Suprapubic skin (tissue), 4 donors: ENCODE data around the gene ETS2. TPM values are rescaled to one million over a fixed set of nuclear protein-coding genes. Genes with fewer than 3 reads are reported as not detected.

Experiments
- DNase-seq, 2 donors: peaks; one replicate each; pipeline ENCODE4 v3.0.0-alpha.2; 2019; ENCODE audit warnings: low spot score in 2 of 2
- H3K27ac ChIP-seq: fragments of 200-600 bp; sonication (generic); one replicate; pipeline ENCODE4 v1.5.1; 2019
- H3K27me3 ChIP-seq: fragments of 200-600 bp; sonication (generic); one replicate; pipeline ENCODE4 v1.5.1; 2019
- H3K36me3 ChIP-seq: fragments of 200-600 bp; sonication (generic); one replicate; pipeline ENCODE4 v1.5.1; 2019
- H3K4me1 ChIP-seq: fragments of 200-600 bp; sonication (generic); one replicate; pipeline ENCODE4 v1.5.1; 2019
- H3K4me3 ChIP-seq: fragments of 200-600 bp; sonication (generic); one replicate; pipeline ENCODE4 v1.5.1; 2019; ENCODE audit warnings: mild to moderate bottlenecking
- H3K9me3 ChIP-seq: fragments of 200-600 bp; sonication (generic); one replicate; pipeline ENCODE4 v1.5.1; 2019
- EP300 ChIP-seq: sonication (generic); formaldehyde crosslinking; IDR thresholded peaks from one replicate; pipeline ENCODE4 v1.6.1; 2017; ENCODE audit warnings: antibody characterized with exemption
- POLR2A ChIP-seq, 2 donors: fragments of 450-650 bp; IDR thresholded peaks; one replicate each; pipeline ENCODE4 v1.6.1; 2017; ENCODE audit warnings: antibody characterized with exemption in 2 of 2, mild to moderate bottlenecking in 2 of 2, moderate library complexity in 2 of 2
- POLR2AphosphoS5 ChIP-seq, 3 donors: sonication (generic); formaldehyde crosslinking; IDR thresholded peaks; one replicate each; pipeline ENCODE4 v1.6.1; 2017; ENCODE audit warnings: antibody characterized with exemption in 3 of 3
- WGBS: methylation state at CpG from one replicate; pipeline ENCODE4 v1.1.5; 2018; 5-methylcytosine and 5-hydroxymethylcytosine counted together
- total RNA-seq, 4 donors: library from RNA; depleted of rRNA; stranded (reverse); fragments of >200 nt; gene quantifications; one replicate each; pipeline ENCODE4 v1.1.0, GENCODE V29; 2016
- TF ChIP-seq, protein P1 (sequence below), 2 donors: fragments of 200-600 bp in 1 of 2; fragments of 450-650 bp in 1 of 2; sonication (generic) in 1 of 2; IDR thresholded peaks; one replicate each; pipeline ENCODE4 v1.5.1; 2016 to 2019; ENCODE audit warnings: antibody characterized with exemption in 2 of 2, mild to moderate bottlenecking in 1 of 2, moderate library complexity in 1 of 2

ETS2 gene
- total RNA-seq, 4 donors from 2014 or later: 198 to 510 (median 416) TPM

DNA sequence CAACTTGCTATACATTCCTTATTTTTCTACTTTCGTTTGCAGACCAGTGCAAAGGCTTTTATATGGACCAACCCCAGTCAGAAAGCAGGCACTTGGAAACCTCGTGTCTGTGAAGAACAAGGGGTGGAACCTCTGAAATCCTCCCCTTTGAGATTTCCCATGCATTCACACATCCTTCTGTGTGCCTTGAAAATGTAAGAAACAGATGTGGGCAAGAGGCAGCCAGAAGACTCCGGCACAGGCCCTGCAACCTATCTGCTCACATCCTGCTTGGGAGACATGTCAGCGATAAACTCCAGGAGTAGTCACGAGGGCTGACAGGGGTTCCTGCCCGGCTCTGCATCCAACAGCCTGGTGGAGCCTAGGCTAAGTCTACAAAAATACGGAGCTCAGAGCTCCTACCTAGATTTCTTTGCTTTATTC, 42.5 kb downstream of the ETS2 start:
- Histone ChIP-seq H3K27ac (no peak overlapping the region), H3K27me3 (no peaks in the 10 kb centered on the region), H3K9me3 (no peaks in the 10 kb centered on the region), H3K36me3 (no peaks in the 10 kb centered on the region), H3K4me1 (peaks cover 19% of the 10 kb centered on the region), H3K4me3 (no peak overlapping the region)
- 74% methylated on average over 7 of the region's 7 CpGs for WGBS
- DNase-seq: no peak
- TF ChIP-seq POLR2AphosphoS5 (IDR thresholded peaks at IDR 0.05): no peak
- TF ChIP-seq, protein P1, sequence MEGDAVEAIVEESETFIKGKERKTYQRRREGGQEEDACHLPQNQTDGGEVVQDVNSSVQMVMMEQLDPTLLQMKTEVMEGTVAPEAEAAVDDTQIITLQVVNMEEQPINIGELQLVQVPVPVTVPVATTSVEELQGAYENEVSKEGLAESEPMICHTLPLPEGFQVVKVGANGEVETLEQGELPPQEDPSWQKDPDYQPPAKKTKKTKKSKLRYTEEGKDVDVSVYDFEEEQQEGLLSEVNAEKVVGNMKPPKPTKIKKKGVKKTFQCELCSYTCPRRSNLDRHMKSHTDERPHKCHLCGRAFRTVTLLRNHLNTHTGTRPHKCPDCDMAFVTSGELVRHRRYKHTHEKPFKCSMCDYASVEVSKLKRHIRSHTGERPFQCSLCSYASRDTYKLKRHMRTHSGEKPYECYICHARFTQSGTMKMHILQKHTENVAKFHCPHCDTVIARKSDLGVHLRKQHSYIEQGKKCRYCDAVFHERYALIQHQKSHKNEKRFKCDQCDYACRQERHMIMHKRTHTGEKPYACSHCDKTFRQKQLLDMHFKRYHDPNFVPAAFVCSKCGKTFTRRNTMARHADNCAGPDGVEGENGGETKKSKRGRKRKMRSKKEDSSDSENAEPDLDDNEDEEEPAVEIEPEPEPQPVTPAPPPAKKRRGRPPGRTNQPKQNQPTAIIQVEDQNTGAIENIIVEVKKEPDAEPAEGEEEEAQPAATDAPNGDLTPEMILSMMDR (IDR thresholded peaks at IDR 0.05): no peak
- no peak for TF ChIP-seq EP300
- TF ChIP-seq POLR2A (IDR thresholded peaks at IDR 0.05): no peak

DNA sequence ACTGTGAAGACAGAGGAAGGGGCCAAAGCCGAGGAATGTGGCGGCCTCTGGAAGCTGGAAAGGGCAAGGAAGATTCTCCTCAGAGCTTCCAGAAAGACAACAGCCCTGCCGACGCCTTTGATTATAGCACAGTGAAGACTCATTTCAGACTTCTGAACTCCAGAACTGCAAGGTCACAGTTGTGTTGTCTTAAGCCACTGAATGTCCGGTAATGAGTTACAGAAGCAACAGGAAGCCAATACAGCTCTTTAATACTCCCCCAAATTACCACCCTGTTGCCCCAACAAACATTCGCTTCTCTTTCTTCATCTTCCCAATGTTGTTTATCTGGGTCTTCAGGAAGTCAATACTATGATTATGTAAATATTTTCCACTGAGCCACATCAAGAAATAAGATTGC, 44.0 kb downstream of the ETS2 start:
- Histone ChIP-seq H3K27ac (no peak overlapping the region), H3K36me3 (no peaks in the 10 kb centered on the region), H3K9me3 (no peaks in the 10 kb centered on the region), H3K4me3 (no peak overlapping the region), H3K4me1 (peaks cover 23% of the 10 kb centered on the region), H3K27me3 (no peaks in the 10 kb centered on the region)
- TF ChIP-seq EP300 (no peak), POLR2A (IDR thresholded peaks at IDR 0.05) (no peak), POLR2AphosphoS5 (IDR thresholded peaks at IDR 0.05) (no peak)
- TF ChIP-seq, protein P1 (IDR thresholded peaks at IDR 0.05): no peak
- 63% methylated on average over 6 of the region's 6 CpGs for WGBS
- no peak for DNase-seq

DNA sequence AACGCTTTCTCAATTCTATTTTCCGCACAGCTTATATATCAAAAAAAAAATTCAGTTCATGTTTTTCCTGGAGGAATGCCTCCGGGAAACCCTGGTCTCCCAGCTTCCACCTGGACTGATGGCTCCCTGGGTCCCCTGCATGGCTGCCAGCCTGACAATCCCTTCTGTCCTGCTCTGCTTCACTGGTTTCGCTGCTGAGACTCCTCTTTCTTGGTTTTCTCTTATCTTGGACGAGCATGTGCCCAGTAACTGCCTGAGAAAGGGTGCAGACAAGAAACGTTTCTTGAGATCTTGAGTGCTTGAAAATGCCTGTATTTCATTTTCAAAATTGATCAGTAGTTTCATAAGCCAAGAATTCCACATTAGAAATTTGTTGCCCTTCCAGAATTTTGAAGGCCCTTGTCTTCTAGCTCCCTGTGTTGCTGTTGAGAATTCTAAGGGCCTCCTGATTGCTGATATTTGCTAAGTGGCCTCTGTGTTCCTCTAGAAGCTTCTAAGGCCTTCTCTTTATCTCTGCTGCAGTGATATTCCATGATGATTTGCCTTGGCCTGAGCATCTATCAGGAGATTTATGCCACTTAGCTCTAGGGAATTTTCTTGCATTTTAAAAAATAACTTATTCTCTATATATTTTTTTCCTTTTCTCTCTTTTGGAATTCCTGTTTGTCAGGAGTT, 44.7 kb downstream of the ETS2 start:
- DNase-seq: no peak
- no peak overlapping the region for H3K27ac ChIP-seq
- H3K4me3 ChIP-seq: no peak overlapping the region
- H3K9me3 ChIP-seq: no peaks in the 10 kb centered on the region
- H3K4me1 ChIP-seq: peaks cover 23% of the 10 kb centered on the region
- TF ChIP-seq EP300 (no peak), POLR2A (IDR thresholded peaks at IDR 0.05) (no peak), POLR2AphosphoS5 (IDR thresholded peaks at IDR 0.05) (no peak)
- TF ChIP-seq, protein P1 (IDR thresholded peaks at IDR 0.05): no peak
- WGBS: 84% methylated on average over 6 of the region's 6 CpGs
- no peaks in the 10 kb centered on the region for H3K27me3 ChIP-seq
- H3K36me3 ChIP-seq: no peaks in the 10 kb centered on the region

DNA sequence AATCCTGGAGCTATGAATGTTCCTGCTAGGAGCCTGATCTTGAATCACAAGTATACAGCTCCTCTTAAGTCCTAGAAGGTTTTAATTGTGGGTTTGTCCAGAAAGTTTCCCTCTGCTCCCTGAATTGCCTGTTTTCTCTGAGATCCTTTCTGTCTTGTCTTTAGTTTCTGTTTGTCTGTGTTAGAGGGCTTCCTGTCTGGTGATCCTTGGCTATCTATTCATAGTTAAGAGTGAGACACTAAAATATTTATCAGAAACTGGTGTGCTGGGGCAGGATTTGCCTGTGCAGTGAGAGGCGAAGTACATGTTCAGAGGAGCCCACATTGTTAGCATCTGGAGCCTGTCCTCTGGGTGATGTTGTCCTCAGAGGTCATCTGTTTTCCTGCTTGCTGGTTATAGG, 45.4 kb downstream of the ETS2 start:
- TF ChIP-seq POLR2AphosphoS5 (IDR thresholded peaks at IDR 0.05) (no peak), EP300 (no peak), POLR2A (IDR thresholded peaks at IDR 0.05) (no peak)
- TF ChIP-seq, protein P1 (IDR thresholded peaks at IDR 0.05): no peak
- H3K4me1 ChIP-seq: peaks cover 23% of the 10 kb centered on the region
- DNase-seq: no peak
- no peak overlapping the region for H3K4me3 ChIP-seq
- no peaks in the 10 kb centered on the region for H3K27me3 ChIP-seq
- 100% methylated on average over 1 of the region's 1 CpG for WGBS
- H3K9me3 ChIP-seq: no peaks in the 10 kb centered on the region
- no peak overlapping the region for H3K27ac ChIP-seq
- no peaks in the 10 kb centered on the region for H3K36me3 ChIP-seq

DNA sequence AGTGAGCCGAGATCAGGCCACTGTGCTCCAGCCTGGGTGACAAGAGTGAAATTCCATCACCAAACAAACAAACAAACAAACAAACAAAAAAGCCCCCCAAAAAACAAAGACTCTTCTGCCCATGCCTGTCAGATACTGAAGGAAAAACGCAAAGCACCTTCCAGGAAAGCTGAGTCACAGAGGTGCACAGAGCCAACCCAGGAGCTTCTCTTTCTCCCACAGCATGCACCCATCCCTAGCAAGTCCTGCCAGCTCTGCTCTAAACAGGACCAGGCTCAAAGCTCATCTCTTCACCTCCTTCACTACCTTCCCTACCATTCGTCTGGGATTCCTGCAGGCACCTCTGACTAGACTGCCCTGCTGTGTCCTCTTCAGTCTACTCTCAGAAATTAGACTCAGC, 46.5 kb downstream of the ETS2 start:
- no peaks in the 10 kb centered on the region for H3K27me3 ChIP-seq
- WGBS: 62% methylated on average over 3 of the region's 3 CpGs
- H3K36me3 ChIP-seq: no peaks in the 10 kb centered on the region
- no peak overlapping the region for H3K4me3 ChIP-seq
- DNase-seq: no peak
- H3K4me1 ChIP-seq: peaks cover 20% of the 10 kb centered on the region
- no peaks in the 10 kb centered on the region for H3K9me3 ChIP-seq
- H3K27ac ChIP-seq: no peak overlapping the region
- no peak for TF ChIP-seq POLR2AphosphoS5 (IDR thresholded peaks at IDR 0.05)
- no peak for TF ChIP-seq POLR2A (IDR thresholded peaks at IDR 0.05)
